Ureter (tissue), 1 donor: Measurements from ENCODE around the gene MXD1. TPM values are rescaled to one million over a fixed set of nuclear protein-coding genes. Genes with fewer than 3 reads are reported as not detected.
A peak's percentile ranks its signal among the peaks of the same experiment; 100 is the strongest.
"Not testable (repeated sequence)": the region's sequence is repeated elsewhere in the genome, so short reads cannot be mapped to it uniquely, and the experiment has no call there.

Experiments
- DNase-seq: peaks from one replicate; pipeline ENCODE4 v3.0.0-alpha.2; 2020; ENCODE audit warnings: low spot score
- total RNA-seq: library from RNA; stranded (reverse); gene quantifications from one replicate; pipeline ENCODE4 v1.2.4, GENCODE V29; 2023
- donor health status: DM: yes; HTN: yes; CAD: no.

The MXD1 gene
- total RNA-seq, 1 donor from 2014 or later = 11.8 TPM

DNA sequence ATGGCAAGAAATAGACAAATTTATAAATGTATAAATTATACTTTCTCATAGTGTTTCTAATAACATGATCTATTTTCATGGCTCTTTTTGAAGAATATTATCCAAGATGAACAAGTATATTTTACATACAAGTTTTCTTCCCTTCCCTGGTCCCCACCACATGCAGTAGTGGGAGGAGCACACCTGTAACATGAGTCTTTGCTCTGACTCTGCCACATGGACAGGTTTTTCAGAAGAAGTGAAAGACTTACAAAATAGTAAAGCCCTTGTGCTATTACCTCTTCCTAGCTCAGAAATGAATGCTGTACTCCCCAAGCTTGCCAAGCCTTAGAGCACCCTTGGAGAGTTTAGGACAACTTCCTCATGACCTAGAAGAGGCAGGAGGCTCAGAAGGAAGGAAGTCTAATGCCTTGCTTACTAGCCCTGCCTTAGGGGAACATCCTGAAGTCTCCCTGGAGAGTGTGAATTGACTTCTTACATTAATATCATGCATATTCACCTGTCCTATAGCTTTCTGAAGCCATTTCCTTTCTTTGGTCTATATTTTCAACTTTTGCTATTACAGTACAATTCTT lies 18.4 kb downstream of the MXD1 start:
- no peak for DNase-seq

DNA sequence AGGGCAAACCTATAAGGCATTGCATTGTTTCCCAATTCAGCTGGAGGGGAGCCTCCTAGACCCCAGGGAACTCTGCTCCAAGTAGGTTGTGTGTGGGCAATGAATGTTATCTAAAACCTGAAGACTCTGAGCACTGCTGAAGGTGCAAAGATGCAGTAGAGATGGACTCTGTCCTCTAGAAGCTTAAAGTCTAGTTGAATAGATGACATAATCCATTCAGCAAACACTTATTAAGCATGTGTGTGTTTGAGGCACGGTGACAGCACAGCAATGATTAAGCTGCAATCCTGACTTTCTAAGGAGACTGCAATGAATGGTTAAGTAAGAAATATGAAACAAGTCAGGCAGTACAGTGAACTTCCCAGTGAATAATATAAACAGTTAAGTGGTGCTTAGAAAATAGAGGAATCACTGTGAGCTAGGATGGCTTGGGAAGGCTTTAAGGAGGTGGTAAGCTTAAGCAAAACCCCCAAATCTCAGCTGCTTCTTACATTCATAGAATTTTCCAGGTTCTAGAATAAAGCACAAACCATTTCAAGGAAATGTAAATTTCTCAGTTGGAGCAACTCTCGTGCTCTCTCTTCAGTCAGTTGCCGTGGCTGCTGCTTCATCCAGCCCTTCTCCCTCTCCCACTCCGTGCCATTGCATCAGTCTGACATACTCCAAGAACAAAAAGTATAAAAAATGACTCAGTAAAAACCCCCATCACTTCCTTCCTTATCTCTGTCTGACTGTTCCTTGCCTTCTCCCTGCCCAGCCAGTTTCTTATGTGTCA lies 19.1 kb downstream of the MXD1 start:
- no peak for DNase-seq

DNA sequence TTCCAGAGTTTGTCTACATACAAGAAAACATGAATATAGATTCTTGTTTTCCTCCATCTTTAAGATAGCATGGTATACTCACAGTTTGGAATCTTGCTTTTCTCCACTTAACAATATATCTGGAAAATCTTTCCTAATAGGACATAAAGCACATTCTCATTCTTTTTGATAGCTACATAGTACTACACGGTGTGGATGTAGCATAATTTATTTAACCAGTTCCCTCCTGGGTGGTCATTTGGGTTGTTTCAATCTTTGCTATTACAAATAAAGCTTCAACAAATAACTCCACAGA lies 19.7 kb downstream of the MXD1 start:
- DNase-seq = no peak

DNA sequence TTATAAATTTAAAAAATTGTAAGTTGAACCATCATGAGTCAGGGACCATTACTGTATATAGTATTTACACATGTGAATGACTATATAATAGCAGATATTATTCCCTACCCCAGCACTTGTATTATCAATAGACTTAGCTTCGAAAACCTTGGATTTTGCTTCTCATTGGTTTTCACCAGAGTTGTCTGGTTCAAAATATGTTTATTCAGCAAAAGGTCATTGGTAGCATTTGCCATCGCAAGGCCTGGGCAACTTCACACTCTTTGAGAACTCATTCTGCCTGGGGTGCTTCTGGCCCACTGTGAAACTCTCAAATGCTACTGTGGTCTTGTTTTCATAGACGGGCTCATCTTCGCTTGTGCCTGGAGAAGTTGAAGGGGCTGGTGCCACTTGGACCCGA lies 20.1 kb downstream of the MXD1 start:
- DNase-seq = no peak

DNA sequence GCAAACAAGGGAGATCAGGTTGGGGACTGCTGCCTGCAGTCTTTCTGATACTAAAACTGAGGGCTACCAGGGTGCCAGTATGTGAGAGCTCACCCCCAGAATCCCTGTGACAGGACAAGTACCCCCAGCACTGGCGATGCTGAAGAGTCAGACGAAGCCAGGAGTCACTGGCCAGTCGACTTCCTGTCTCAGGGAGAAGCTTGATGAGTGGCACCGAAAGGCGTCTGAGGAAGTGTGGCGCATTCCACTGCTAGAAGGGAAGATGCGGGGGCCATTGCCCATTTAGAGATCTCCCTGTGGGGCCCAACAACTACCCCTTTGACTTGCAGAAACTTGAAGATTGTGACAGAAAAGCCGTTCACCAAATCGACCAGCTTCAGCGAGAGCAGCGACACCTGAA lies 22.0 kb downstream of the MXD1 start:
- DNase-seq = no peak

DNA sequence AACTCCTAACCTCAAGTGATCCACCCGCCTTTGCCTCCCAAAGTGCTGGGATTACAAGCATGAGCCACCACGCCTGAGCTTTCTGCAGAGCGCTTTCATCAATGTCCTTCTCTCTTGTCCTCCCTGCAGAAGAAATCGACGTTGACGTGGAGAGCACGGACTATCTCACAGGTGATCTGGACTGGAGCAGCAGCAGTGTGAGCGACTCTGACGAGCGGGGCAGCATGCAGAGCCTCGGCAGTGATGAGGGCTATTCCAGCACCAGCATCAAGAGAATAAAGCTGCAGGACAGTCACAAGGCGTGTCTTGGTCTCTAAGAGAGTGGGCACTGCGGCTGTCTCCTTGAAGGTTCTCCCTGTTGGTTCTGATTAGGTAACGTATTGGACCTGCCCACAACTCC lies 23.1 kb downstream of the MXD1 start:
- no peak for DNase-seq

DNA sequence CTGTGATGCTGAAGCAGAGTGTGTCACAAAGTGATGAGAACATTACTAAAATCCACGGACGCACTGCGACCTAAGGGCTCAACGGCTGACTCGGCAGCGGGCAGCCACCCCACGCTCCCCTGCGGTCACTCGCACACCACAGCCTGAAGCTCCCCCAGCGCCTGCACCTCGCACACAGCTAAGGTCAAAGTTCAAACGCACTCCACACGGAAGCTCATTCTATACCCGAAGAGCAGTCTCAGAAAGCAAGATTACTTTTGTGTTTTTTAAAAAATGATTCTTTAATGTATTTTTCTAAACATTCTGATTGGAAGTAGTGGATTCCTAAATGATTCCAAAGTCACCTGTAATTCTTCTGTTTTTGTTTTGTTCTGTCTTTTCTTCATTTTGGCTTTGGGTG lies 24.8 kb downstream of the MXD1 start:
- DNase-seq = no peak

DNA sequence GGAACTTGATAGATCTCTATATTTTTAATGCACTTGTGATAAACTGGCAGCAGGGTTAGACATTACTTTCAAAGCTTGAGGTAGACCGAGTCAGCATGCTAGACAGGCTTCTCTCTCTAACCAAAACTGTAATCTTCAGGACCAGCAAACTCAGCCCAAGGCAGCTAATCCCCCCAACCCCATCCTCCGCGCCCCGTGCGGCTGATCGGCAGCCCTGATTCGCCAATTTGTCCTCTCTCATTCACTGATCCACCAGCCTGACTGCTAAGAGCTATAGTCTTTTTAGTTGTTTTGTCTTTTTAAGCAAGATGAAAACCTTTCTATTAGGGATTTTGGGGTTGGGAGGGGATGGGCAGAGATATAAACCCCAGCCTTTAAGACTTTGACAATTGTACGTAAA lies 25.8 kb downstream of the MXD1 start:
- DNase-seq = no peak

DNA sequence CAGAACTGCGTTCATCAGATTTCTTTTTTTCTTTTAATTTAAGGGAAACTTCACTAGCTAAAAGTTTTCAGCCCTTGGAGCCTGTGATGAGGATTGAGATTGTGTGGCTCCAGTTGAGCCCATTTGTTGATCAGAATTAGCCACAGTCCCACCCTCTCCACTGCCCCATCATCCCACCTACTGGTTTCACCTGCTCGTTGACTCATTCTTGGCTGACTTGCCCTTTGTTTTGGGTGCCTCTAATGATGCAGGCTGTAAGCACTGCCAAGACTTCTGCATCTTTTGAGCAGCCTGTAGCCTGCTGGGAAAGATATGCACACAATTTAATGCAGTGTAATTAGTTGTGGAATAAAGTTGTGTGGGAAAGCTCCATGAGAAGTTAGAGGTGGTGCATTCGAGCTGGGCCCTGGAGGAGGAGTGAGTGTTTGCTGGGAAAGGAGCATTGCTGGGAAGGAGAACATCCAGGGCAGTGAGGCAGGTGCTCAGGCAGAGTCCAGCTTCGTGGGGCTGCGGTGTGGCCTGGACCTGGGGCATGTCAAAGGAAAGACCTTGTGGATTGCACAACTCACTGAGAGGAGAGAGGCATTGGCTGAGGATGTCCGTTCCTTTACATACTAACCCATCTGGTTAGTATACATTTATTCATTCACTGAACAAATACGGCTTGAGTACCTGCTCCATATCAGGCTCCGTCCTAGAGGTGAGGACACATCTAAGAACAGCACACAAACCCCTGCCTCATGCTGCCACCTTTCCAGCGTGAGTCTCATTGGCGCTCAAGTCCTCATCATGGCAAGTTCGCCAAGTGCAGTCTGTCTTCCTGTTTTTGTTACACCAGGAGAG lies 28.3 kb downstream of the MXD1 start:
- DNase-seq = no peak

DNA sequence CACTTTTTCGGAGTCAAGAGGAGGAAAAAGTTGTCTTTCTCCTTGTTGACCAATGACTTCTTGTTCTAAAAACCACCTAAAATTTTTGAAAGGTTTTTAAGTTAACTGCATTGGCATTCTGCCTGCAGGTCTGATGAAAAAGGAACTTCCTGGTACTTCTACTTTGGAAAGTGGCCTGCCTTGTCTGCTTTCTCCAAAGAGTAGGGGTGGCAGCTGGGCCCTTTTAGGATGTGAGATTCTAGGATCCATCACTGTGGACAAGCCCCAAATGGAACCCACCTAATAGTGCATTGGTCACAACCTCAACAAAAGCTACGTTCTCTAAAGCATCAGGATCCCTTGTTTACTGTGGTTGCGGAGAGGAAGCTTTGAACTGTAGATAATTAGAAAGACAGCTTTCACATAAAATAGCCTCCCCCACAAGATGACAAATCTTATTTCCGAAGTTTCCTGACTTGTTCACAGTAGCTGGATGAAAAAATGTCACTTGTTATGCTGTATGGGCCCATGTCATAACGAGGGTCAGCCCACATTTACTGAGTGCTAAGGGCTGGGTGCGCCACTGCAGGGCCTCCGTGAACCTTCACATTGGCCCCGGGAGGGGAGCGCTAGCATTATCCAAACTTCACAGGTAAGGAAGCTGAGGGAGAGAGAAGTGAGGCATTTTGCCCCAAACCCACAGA lies 29.1 kb downstream of the MXD1 start:
- DNase-seq = no peak

DNA sequence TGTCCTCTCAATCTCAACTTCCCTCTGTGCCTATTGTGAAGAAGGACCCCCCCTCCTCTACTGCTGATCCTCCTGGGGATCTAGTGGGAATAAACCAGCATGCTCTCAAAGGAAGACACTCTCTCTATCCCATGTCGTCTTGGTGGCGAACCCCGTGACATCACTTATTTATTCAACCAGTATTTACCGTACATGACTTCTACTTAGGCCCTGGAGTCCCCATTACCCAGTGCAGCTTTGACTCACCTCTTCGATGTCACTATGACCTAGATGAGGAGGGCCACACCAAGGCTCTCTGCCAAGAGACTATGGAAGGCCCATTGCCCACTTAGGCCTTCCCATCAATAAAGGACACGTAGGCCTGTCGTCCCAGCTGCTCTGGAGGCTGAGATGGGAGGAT lies 29.8 kb downstream of the MXD1 start:
- DNase-seq = no peak

DNA sequence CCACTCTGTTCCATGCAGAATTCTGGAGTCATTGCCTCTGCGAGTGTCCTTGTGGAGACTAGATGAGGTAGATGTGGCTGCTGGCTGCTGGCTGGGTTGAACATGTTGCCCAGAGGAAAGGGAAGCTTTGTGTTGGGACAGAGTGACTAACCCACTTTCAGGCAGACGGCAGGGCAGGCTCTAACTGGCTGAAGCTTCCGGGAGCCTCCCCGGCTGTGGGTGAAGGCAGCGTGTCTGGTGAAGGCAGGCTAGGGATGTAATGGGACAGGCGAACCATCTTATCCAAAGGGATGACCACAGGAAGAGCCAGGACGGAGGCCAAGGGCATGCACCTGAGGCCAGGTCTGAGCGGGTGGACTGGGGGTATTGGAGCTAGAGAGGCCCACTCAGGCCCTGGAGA lies 30.5 kb downstream of the MXD1 start:
- DNase-seq = peak; percentile 70

DNA sequence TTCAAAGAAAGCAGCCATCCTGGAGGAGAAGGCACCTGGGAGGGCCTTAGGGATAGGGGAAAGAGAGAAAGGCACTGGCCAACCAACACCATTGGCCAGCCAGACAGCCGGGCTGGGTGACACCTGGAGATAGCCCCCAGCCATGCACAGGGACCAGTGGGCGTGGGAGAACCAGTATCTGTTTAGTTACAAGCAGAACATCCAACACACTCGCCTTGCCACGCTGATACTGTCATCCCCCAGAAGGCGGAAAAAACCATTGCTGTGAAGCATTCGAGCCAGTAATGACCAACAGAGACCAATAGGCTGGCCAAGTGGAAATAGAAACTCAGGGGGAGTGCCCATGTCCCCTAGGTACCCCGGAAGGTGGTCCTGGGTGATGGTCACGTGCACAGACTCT lies 31.0 kb downstream of the MXD1 start:
- no peak for DNase-seq

DNA sequence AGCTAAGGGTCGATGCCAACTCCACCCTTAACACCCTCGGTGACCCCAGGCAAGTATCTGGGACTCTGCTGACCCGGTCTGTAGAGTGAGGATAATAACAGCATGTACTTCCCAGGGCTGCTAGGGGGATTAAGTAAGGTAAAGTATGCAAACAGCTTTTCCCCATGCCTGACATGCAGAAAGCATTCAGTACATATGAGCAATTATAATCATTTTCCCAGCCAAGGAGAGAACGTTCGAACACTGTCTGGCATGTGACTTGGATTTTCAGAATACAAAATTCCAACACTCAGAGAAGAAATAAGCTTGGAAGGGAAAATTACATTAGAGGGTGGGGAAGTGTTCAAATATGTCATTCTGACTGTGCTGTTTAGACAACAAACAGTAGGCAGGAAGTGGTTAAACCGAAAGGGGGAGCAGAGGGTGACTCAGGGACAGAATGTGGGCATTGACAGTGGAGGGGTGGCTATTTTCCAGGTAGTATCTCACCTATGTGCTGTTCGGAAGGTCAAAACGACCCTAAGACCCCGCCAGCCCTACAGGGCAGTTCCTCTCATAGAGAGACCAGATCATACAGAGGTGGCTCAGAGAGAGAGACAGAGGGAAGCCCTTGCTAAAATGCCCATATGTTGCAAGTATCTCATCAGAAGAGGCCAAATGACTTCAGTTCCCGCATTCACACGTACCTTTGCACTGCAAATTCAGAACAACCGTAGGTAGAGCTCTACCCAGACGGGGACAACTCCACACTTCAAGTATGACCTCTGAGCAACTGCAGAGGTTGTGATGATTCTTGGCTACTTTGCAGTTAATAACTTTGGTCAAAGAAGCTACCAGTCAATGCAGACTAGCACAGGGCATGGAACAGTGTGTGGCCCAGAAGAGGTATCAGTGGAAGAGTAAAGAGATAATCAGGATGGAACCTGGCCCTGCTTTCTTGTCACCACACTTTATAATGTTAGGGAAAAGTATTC lies 31.7 kb downstream of the MXD1 start:
- no peak for DNase-seq

DNA sequence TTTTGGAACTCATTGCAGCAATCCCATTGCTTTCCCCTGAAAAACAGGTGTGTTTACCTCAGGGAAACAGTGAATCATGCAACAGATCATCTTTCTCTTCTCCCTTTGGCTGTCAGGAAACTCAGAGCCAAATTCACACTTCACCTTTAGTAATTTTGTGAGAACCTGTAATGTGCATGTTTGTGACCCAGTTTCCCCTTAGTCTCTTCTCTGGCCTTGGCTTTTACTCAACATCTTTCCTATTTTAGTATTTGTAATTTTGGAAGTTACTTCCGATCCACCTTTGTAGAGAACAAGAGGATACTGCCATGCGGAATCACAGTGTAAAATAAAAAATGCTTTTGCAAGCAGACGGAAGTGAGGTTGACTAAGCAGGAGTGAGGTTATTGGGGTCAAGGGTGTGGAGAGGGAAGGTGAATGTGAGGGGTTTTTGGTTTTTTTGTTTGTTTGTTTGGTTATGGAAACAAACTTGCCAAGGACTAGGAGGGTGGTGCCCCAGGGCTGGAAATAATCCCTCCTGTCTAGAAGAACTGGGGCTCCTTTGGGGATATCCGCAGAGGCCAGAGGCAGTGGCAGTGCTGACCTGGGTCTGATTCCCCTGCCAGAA lies 32.5 kb downstream of the MXD1 start:
- no peak for DNase-seq

DNA sequence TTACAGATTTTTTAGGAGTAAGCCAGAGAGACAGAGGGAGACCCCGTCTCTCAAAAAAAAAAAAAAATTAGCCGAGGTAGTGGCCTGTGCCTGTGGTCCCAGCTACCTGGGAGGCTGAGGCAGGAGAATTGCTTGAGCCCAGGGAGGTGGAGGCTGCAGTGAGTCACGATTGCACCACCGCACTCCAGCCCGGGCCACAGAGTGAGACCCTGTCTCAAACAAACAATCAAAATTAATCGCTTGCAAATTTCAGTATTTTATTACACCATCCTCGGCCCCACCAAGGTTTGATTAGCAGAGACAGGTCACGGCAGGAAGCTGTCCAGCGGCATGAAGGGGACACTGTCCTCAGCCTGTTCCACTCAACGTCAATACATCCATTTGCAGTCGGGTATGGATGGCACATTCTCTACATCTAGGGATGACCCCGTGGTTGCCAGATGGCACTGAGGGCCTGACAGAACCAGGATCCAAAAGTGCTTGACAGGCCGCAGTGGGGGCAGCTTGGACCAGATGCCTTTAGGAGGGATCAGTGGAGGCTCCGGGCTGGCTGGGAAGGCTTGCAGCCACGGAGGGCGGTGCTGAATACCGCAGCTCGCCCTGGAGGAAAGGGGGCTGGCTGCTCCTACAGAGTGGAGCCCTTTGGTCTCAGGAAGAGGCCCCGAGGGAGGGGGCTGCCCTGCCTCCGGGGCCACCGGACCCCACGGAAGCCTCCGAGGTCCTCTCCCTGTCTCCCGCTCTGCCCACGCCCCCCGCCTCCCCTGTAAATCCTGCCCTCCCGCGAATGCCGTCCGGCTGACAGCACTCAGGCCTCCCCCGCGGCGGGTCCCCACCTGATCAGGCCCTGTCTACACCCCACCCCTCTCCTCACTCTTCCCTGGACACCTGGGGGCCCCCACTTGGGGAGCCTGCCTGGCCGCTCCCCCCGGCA lies 33.4 kb downstream of the MXD1 start:
- no peak for DNase-seq

DNA sequence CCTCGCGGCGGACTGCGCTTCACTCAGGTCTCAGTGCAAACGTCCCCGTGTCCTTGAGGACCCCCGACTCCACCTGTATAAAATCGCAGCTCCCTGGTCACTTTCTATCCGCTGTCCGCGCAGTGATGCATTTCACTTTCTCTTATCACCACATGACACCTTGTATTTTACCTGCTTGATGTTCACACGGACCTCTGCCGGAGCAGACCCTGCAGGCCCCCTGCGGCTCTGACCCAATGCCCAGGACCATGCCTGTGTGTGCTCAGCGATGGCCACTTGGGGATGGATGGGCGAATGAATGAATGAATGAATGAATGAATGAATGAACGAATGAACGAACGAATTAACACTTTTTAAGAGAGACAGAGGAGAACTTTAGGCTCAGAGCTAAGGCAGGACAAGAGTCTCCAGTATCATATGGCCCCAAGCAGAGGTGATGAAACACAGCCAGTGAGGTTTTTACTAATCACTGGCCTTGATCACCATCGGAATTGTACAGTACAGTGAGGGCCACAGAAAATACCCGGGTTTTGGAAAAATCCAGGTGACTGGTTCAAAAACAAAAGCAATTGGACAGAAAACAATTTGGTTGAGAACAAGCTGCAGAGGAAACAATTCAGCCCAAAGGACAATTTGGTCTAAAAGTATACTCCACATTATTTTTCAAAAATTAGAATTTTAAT lies 34.2 kb downstream of the MXD1 start:
- no peak for DNase-seq

DNA sequence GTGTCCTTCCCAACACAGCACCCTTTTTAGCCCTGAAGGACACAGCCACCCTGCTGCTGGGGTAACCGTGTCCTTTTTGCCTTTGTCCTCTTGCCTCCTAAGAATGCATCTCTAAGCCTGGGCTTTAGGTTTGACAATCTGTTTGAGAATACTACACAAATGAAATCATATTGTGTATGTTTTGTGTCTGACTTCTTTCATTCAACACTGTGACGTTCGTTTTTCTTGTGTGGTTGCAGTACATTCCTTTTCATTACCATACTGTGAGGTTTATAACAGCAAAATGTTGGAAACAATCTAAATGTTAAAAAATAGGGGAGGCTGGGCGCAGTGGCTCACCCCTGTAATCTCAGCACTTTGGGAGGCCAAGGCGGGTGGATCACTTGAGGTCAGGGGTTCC lies 35.3 kb downstream of the MXD1 start:
- DNase-seq = no peak

DNA sequence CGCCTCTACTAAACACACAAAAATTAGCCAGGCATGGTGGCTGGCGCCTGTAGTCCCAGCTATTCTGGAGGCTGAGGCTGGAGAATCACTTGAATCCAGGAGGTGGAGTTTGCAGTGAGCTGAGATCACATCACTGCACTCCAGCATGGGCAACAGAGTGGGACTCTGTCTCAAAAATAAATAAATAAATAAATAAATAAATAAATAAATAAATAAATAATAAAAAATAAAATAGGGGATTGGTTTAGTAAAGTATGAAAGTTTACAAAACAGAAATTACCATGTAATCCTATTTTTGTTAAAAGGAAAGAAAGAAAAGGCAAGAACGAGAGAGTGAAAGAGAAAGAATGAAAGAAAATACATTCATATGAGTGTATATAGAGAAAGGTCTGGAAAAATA lies 35.8 kb downstream of the MXD1 start:
- DNase-seq = not testable (repeated sequence)
